Measurements from ENCODE around the gene GRIN2A. TPM values are rescaled to one million over a fixed set of nuclear protein-coding genes. Genes with fewer than 3 reads are reported as not detected.

The GRIN2A gene
- total RNA-seq, 1 experiment from 2014 or later: not detected

DNA sequence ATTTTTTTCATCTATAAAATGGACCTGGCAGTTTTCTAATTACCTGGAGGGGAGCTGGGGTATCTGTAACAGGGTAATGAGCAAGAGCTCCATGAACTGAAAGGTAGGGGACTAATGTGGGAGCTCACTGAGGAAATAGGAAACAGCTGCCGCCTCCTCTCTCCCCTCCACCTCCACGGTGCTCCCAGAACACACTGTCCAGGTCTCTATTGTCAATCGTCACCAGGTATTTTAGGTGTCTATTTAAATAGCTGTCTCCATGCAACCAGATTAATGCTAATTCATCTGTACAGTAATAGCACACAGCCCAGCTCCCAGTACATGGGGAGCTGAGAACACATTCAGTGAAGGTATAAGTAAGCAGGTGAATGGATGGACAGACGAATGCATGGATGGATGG is 233.3 kb downstream of the GRIN2A start:
- intact Hi-C loops (cut with micrococcal nuclease): no loop called here
- TF ChIP-seq, protein P1, sequence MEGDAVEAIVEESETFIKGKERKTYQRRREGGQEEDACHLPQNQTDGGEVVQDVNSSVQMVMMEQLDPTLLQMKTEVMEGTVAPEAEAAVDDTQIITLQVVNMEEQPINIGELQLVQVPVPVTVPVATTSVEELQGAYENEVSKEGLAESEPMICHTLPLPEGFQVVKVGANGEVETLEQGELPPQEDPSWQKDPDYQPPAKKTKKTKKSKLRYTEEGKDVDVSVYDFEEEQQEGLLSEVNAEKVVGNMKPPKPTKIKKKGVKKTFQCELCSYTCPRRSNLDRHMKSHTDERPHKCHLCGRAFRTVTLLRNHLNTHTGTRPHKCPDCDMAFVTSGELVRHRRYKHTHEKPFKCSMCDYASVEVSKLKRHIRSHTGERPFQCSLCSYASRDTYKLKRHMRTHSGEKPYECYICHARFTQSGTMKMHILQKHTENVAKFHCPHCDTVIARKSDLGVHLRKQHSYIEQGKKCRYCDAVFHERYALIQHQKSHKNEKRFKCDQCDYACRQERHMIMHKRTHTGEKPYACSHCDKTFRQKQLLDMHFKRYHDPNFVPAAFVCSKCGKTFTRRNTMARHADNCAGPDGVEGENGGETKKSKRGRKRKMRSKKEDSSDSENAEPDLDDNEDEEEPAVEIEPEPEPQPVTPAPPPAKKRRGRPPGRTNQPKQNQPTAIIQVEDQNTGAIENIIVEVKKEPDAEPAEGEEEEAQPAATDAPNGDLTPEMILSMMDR (IDR thresholded peaks at IDR 0.05; ENCODE audit: unreplicated experiment): no peak
- Mint-ChIP-seq H3K4me1 (ENCODE audit: insufficient read depth, unreplicated experiment) (no peaks in the 10 kb centered on the region), H3K27me3 (ENCODE audit: insufficient read depth, unreplicated experiment) (no peaks in the 10 kb centered on the region), H3K27ac (ENCODE audit: low read depth, unreplicated experiment) (no peak overlapping the region), H3K4me3 (ENCODE audit: unreplicated experiment) (no peak overlapping the region), H3K9me3 (ENCODE audit: unreplicated experiment) (peaks cover 66% of the 10 kb centered on the region), H3K36me3 (ENCODE audit: insufficient read depth, unreplicated experiment) (no peaks in the 10 kb centered on the region)
- ChIA-PET CTCF (no interaction called here), POLR2A (no interaction called here)
- BruUV-seq (replicated peaks): no TSS peak
- DNase-seq (ENCODE audit: unreplicated experiment): no peak

- Mint-ChIP-seq H3K4me3 (ENCODE audit: unreplicated experiment) (no peak overlapping the region), H3K36me3 (ENCODE audit: insufficient read depth, unreplicated experiment) (no peaks in the 10 kb centered on the region), H3K27me3 (ENCODE audit: insufficient read depth, unreplicated experiment) (no peaks in the 10 kb centered on the region), H3K27ac (ENCODE audit: low read depth, unreplicated experiment) (no peak overlapping the region), H3K9me3 (ENCODE audit: unreplicated experiment) (peaks cover 43% of the 10 kb centered on the region), H3K4me1 (ENCODE audit: insufficient read depth, unreplicated experiment) (no peaks in the 10 kb centered on the region)
- TF ChIP-seq, protein P1 (IDR thresholded peaks at IDR 0.05; ENCODE audit: unreplicated experiment): no peak
- POLR2A ChIA-PET: no interaction called here
- BruUV-seq (replicated peaks): no TSS peak
- intact Hi-C loops (cut with micrococcal nuclease): no loop called here
- CTCF ChIA-PET: interaction anchor here (0.6 kb wide), 1 partner anchor 188 kb away, joined by 3 read pairs; no protein-coding TSS in a partner anchor
- DNase-seq (ENCODE audit: unreplicated experiment): no peak
These were observed 236.1 kb downstream of the GRIN2A start for GRCh38 chr16:9946022-9946720.

DNA sequence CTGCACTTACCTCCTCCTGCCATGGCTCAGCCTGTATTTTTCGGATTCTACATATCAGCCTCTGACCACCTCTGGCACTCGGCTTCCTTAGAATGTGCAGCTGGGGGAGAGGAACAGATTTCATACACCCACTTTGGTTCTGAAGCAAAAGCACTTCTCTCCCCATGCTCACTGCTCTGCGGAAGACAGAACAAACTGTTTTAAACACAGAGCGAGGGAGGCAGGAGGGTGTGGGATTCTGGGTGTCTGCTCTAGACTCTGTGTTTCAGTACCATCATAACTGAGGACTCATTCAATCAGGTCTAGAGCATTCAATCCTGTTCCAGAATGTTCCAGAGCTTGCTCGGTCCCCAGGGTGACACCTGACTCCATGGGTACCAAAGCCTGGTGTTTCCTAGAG is 239.1 kb downstream of the GRIN2A start:
- TF ChIP-seq, protein P1 (IDR thresholded peaks at IDR 0.05; ENCODE audit: unreplicated experiment): no peak
- BruUV-seq (replicated peaks): no TSS peak
- Mint-ChIP-seq H3K36me3 (ENCODE audit: insufficient read depth, unreplicated experiment) (no peaks in the 10 kb centered on the region), H3K4me1 (ENCODE audit: insufficient read depth, unreplicated experiment) (no peaks in the 10 kb centered on the region), H3K27ac (ENCODE audit: low read depth, unreplicated experiment) (no peak overlapping the region), H3K9me3 (ENCODE audit: unreplicated experiment) (peaks cover 43% of the 10 kb centered on the region), H3K27me3 (ENCODE audit: insufficient read depth, unreplicated experiment) (no peaks in the 10 kb centered on the region), H3K4me3 (ENCODE audit: unreplicated experiment) (no peak overlapping the region)
- POLR2A ChIA-PET: no interaction called here
- intact Hi-C loops (cut with micrococcal nuclease): no loop called here
- CTCF ChIA-PET: no interaction called here
- no peak for DNase-seq (ENCODE audit: unreplicated experiment)

GRCh38 chr16:9941245-9941644 is 241.0 kb downstream of the GRIN2A start:
- Mint-ChIP-seq H3K4me3 (ENCODE audit: unreplicated experiment) (no peak overlapping the region), H3K27me3 (ENCODE audit: insufficient read depth, unreplicated experiment) (no peaks in the 10 kb centered on the region), H3K27ac (ENCODE audit: low read depth, unreplicated experiment) (no peak overlapping the region), H3K36me3 (ENCODE audit: insufficient read depth, unreplicated experiment) (no peaks in the 10 kb centered on the region), H3K9me3 (ENCODE audit: unreplicated experiment) (peaks cover 44% of the 10 kb centered on the region), H3K4me1 (ENCODE audit: insufficient read depth, unreplicated experiment) (no peaks in the 10 kb centered on the region)
- ChIA-PET CTCF (no interaction called here), POLR2A (no interaction called here)
- no peak for DNase-seq (ENCODE audit: unreplicated experiment)
- BruUV-seq (replicated peaks): no TSS peak
- TF ChIP-seq, protein P1 (IDR thresholded peaks at IDR 0.05; ENCODE audit: unreplicated experiment): no peak
- intact Hi-C loops (cut with micrococcal nuclease): no loop called here

Measured in MCF 10A (cell line).